Caco-2 (cell line): ENCODE results near the gene TTC27. TPM values are rescaled to one million over a fixed set of nuclear protein-coding genes. Genes with fewer than 3 reads are reported as not detected.

Experiments
- BruUV-seq: library from RNA; stranded (reverse); fragments of 400-500 nt; replicated peaks from 2 replicates; lab custom pipeline; 2021; lab: Mats Ljungman, UMichigan
- CTCF ChIA-PET: fragments of 300-600 bp; sonication (Branson Sonifier 250); formaldehyde crosslinking; loops from one replicate; lab custom pipeline; 2022; ENCODE audit warnings: antibody characterized with exemption; lab: Charles Lee
- POLR2A ChIA-PET: fragments of 300-600 bp; sonication (Branson Sonifier 250); formaldehyde crosslinking; loops from one replicate; lab custom pipeline; 2022; ENCODE audit warnings: antibody characterized with exemption; lab: Charles Lee
- DNase-seq, 2 experiments: peaks; one replicate each; pipeline versions ENCODE4 v3.0.0 to v3.0.0-alpha.2; 2020 to 2022
- H3K27me3 ChIP-seq: replicated peaks from 2 replicates; pipeline ENCODE4 v1.6.0; 2011; ENCODE audit warnings: low read length; ENCODE audit not compliant: control insufficient read depth, insufficient read depth
- H3K36me3 ChIP-seq: 2 replicates; pipeline ENCODE4 v1.5.1; 2011; ENCODE audit warnings: low read length; ENCODE audit not compliant: control insufficient read depth, insufficient read depth
- H3K4me1 ChIP-seq: fragments of 250-450 bp; sonication (Bioruptor Pico); 2 replicates; pipeline ENCODE4 v1.5.1; 2020; ENCODE audit warnings: mild to moderate bottlenecking
- H3K4me3 ChIP-seq: 2 replicates; pipeline ENCODE4 v1.5.1; 2011; ENCODE audit warnings: low read depth, mild to moderate bottlenecking, control low read depth, low read length
- H3K9me3 ChIP-seq: fragments of 250-450 bp; sonication (Bioruptor Pico); 2 replicates; pipeline ENCODE4 v1.5.1; 2020; ENCODE audit warnings: mild to moderate bottlenecking, moderate library complexity
- H3K27ac Mint-ChIP-seq: one replicate; pipeline ENCODE4 v1.8.0; 2022; ENCODE audit warnings: mixed read lengths; ENCODE audit not compliant: unreplicated experiment
- H3K27me3 Mint-ChIP-seq: one replicate; pipeline ENCODE4 v1.8.0; 2022; ENCODE audit warnings: mixed read lengths; ENCODE audit not compliant: insufficient read depth, unreplicated experiment
- H3K36me3 Mint-ChIP-seq: one replicate; pipeline ENCODE4 v1.8.0; 2022; ENCODE audit warnings: mild to moderate bottlenecking, mixed read lengths; ENCODE audit not compliant: insufficient read depth, unreplicated experiment
- H3K4me1 Mint-ChIP-seq: one replicate; pipeline ENCODE4 v1.8.0; 2022; ENCODE audit warnings: low read depth, mixed read lengths; ENCODE audit not compliant: unreplicated experiment
- H3K4me3 Mint-ChIP-seq: one replicate; pipeline ENCODE4 v1.8.0; 2022; ENCODE audit warnings: mild to moderate bottlenecking, moderate library complexity, mixed read lengths; ENCODE audit not compliant: unreplicated experiment
- H3K9me3 Mint-ChIP-seq: one replicate; pipeline ENCODE4 v1.8.0; 2022; ENCODE audit warnings: mixed read lengths; ENCODE audit not compliant: unreplicated experiment
- CTCF ChIP-seq, 2 experiments: fragments of 200-600 bp in 1 of 2; IDR thresholded peaks; 1 replicate in 1 of 2; 2 replicates in 1 of 2; pipeline versions ENCODE4 v1.5.1 to v1.8.0; 2011 to 2022; ENCODE audit warnings: antibody characterized with exemption in 1 of 2, control low read depth in 1 of 2, inconsistent platforms in 1 of 2, low read depth in 1 of 2, low read length in 1 of 2, mild to moderate bottlenecking in 1 of 2, moderate library complexity in 1 of 2; ENCODE audit not compliant: insufficient read depth in 1 of 2, severe bottlenecking in 1 of 2, unreplicated experiment in 1 of 2
- intact Hi-C: fragments of 100-400 bp; cut with micrococcal nuclease; formaldehyde crosslinking; loops from one replicate; pipeline ENCODE4 v1.10.0; 2022; ENCODE audit not compliant: unreplicated experiment
- total RNA-seq: library from RNA; stranded (reverse); gene quantifications from 2 replicates; pipeline ENCODE4 v1.2.3, GENCODE V29; 2022

Gene TTC27
- total RNA-seq, 1 experiment from 2014 or later: 20.6 TPM

DNA sequence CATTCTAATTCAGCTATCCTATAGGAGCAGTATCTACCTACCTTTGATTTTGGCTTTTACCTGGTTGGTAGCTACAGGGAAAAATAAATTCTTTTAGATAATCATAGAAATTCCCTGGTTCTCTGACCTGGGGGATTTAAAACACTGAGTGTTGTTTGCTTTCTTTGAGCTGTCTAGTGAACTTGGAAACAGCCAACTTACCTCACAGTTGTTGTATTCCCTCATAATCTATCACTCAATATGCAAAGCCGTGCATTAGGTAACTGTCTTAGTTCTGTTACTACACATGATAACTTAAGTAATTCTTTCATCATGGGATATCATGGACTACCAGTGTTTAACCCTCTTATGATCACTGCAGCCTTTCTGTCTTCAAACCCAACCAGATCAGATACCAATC lies 127.8 kb downstream of the TTC27 start:
- Histone ChIP-seq H3K9me3 (no peaks in the 10 kb centered on the region; the same call in 1 of the 2 replicates), H3K27me3 (no peaks in the 10 kb centered on the region), H3K4me1 (peaks cover 8% of the 10 kb centered on the region; the same call in 1 of the 2 replicates), H3K36me3 (no peaks in the 10 kb centered on the region; the same call in 1 of the 2 replicates), H3K4me3 (no peak overlapping the region)
- Mint-ChIP-seq H3K36me3 (peaks cover 8% of the 10 kb centered on the region), H3K9me3 (peaks cover 6% of the 10 kb centered on the region), H3K4me3 (no peak overlapping the region), H3K4me1 (no peaks in the 10 kb centered on the region), H3K27ac (no peak overlapping the region), H3K27me3 (no peaks in the 10 kb centered on the region)
- BruUV-seq: no TSS peak
- ChIA-PET CTCF (no interaction called here), POLR2A (interaction anchor here (0.7 kb wide), 1 partner anchor 593 kb away, joined by 3 read pairs; no protein-coding TSS in a partner anchor)
- TF ChIP-seq CTCF (IDR thresholded peaks at IDR 0.05; ENCODE audit: insufficient read depth in 1 of 2, low read depth in 1 of 2, low read length in 1 of 2, severe bottlenecking in 1 of 2, unreplicated experiment in 1 of 2): no peak
- intact Hi-C loops: no loop called here
- no peak for DNase-seq

DNA sequence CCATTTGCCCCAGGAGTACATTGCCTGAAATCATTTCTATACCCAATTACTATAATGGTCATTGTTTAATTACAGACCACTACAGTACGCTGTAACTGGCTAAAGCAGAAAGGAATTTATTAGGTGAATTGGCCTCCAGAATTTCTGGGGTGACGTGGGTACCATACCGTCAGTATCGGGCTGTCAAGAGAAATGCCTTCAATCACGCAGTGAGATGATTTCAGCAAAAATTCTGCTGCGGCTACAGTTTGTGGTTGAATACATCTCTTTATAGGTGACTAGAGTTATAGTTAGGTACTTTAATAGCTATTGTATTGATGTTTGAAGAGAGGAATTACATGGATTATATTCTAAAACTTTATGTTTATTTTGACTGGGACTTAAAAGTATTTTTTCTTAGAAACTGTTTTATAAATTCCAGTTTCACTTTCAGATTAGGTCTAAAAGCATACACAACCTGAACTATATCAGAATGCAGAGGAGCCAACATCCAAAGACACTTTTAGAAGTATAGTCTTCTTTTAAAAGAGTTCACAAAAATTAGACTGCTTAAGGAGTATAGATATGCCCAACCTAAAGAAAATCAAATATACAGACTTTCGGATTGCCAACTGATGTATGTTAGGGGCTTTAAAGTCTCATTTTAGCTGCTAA lies 128.4 kb downstream of the TTC27 start:
- peaks cover 8% of the 10 kb centered on the region; the same call in 1 of the 2 replicates for H3K4me1 ChIP-seq
- intact Hi-C loops: no loop called here
- no TSS peak for BruUV-seq
- TF ChIP-seq CTCF (IDR thresholded peaks at IDR 0.05; ENCODE audit: insufficient read depth in 1 of 2, low read depth in 1 of 2, low read length in 1 of 2, severe bottlenecking in 1 of 2, unreplicated experiment in 1 of 2): no peak
- no peak for DNase-seq
- no peak overlapping the region for H3K4me3 Mint-ChIP-seq
- CTCF ChIA-PET: no interaction called here
- H3K9me3 ChIP-seq: no peaks in the 10 kb centered on the region; the same call in 1 of the 2 replicates
- POLR2A ChIA-PET: interaction anchor here (0.7 kb wide), 1 partner anchor 593 kb away, joined by 3 read pairs; no protein-coding TSS in a partner anchor
- no peaks in the 10 kb centered on the region for H3K27me3 Mint-ChIP-seq
- no peak overlapping the region for H3K4me3 ChIP-seq
- H3K36me3 Mint-ChIP-seq: peaks cover 8% of the 10 kb centered on the region
- peaks cover under 1% of the 10 kb centered on the region for H3K4me1 Mint-ChIP-seq
- H3K9me3 Mint-ChIP-seq: peaks cover 6% of the 10 kb centered on the region
- H3K27me3 ChIP-seq: no peaks in the 10 kb centered on the region
- H3K36me3 ChIP-seq: no peaks in the 10 kb centered on the region
- no peak overlapping the region for H3K27ac Mint-ChIP-seq

- H3K36me3 ChIP-seq: no peaks in the 10 kb centered on the region
- no peak for TF ChIP-seq CTCF (IDR thresholded peaks at IDR 0.05; ENCODE audit: insufficient read depth in 1 of 2, low read depth in 1 of 2, low read length in 1 of 2, severe bottlenecking in 1 of 2, unreplicated experiment in 1 of 2)
- H3K4me1 ChIP-seq: no peaks in the 10 kb centered on the region
- H3K9me3 Mint-ChIP-seq: no peaks in the 10 kb centered on the region
- CTCF ChIA-PET: no interaction called here
- POLR2A ChIA-PET: no interaction called here
- peaks cover 14% of the 10 kb centered on the region for H3K36me3 Mint-ChIP-seq
- H3K27me3 Mint-ChIP-seq: no peaks in the 10 kb centered on the region
- H3K4me3 Mint-ChIP-seq: no peak overlapping the region
- H3K4me1 Mint-ChIP-seq: peaks cover 8% of the 10 kb centered on the region
- no peak overlapping the region for H3K27ac Mint-ChIP-seq
- intact Hi-C loops: no loop called here
- DNase-seq: no peak
- H3K9me3 ChIP-seq: no peaks in the 10 kb centered on the region
- no peak overlapping the region for H3K4me3 ChIP-seq
- no TSS peak for BruUV-seq
- H3K27me3 ChIP-seq: no peaks in the 10 kb centered on the region
Observed at GRCh38 chr2:32758232-32758631, 130.4 kb downstream of the TTC27 start.
